ENCODE measurements around the gene KRTAP10-11.

GRCh38 chr21:44670642-44671432, 24.6 kb downstream of the KRTAP10-11 start:
- TF ChIP-seq CTCF (IDR thresholded peaks at IDR 0.05) (no peak), POLR2A (IDR thresholded peaks at IDR 0.05) (no peak)
